ENCODE measurements around the gene OSBP2.
"Not testable (repeated sequence)": the region's sequence is repeated elsewhere in the genome, so short reads cannot be mapped to it uniquely, and the experiment has no call there.

Gene OSBP2

GRCh38 chr22:30702856-30703255 is 8.2 kb downstream of the OSBP2 start:
- H3K36me3 ChIP-seq (ENCODE audit: insufficient read depth, low read length): no peaks in the 10 kb centered on the region
- TF ChIP-seq FOXP2 (optimal IDR thresholded peaks at IDR 0.05; ENCODE audit: control extremely low read depth, extremely low read length, insufficient read depth): no peak
- no peak for TF ChIP-seq EZH2 (IDR thresholded peaks at IDR 0.05)
- no peak for TF ChIP-seq POLR2AphosphoS5 (IDR thresholded peaks at IDR 0.05; ENCODE audit: borderline replicate concordance, low read depth, low read length)
- H3K9me3 ChIP-seq (ENCODE audit: low read depth, low read length): no peaks in the 10 kb centered on the region
- H3K9ac ChIP-seq (ENCODE audit: insufficient read length): no peak overlapping the region
- H3K27ac ChIP-seq: no peak overlapping the region
- no peak overlapping the region for H3K4me3 ChIP-seq
- no peak for DNase-seq (ENCODE audit: low read depth, low spot score)

DNA sequence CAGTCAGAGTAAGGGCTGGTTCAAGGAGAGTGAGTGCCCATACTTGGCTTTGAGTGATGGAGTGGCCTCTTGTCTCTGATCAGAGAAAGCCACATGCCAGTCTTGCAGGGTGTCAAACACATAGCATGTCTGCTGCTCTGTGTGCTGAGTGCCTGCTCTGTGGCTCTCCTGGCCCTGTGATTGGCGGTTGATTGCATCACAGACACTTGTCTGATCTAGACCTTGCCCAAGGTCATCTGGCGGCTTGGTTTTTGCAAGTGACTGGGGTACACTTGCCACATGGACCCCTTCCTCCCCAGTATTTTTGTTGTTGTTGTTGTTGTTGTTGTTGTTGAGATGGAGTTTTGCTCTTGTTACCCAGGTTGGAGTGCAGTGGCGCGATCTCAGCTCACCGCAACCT is 10.3 kb downstream of the OSBP2 start:
- no peaks in the 10 kb centered on the region for H3K9me3 ChIP-seq (ENCODE audit: low read depth, low read length)
- no peak for TF ChIP-seq EZH2 (IDR thresholded peaks at IDR 0.05)
- no peak for TF ChIP-seq POLR2AphosphoS5 (IDR thresholded peaks at IDR 0.05; ENCODE audit: borderline replicate concordance, low read depth, low read length)
- no peak for TF ChIP-seq FOXP2 (optimal IDR thresholded peaks at IDR 0.05; ENCODE audit: control extremely low read depth, extremely low read length, insufficient read depth)
- H3K27ac ChIP-seq: no peak overlapping the region
- H3K9ac ChIP-seq (ENCODE audit: insufficient read length): no peak overlapping the region
- H3K4me3 ChIP-seq: no peak overlapping the region
- H3K36me3 ChIP-seq (ENCODE audit: insufficient read depth, low read length): no peaks in the 10 kb centered on the region
- DNase-seq (ENCODE audit: low read depth, low spot score): no peak

DNA sequence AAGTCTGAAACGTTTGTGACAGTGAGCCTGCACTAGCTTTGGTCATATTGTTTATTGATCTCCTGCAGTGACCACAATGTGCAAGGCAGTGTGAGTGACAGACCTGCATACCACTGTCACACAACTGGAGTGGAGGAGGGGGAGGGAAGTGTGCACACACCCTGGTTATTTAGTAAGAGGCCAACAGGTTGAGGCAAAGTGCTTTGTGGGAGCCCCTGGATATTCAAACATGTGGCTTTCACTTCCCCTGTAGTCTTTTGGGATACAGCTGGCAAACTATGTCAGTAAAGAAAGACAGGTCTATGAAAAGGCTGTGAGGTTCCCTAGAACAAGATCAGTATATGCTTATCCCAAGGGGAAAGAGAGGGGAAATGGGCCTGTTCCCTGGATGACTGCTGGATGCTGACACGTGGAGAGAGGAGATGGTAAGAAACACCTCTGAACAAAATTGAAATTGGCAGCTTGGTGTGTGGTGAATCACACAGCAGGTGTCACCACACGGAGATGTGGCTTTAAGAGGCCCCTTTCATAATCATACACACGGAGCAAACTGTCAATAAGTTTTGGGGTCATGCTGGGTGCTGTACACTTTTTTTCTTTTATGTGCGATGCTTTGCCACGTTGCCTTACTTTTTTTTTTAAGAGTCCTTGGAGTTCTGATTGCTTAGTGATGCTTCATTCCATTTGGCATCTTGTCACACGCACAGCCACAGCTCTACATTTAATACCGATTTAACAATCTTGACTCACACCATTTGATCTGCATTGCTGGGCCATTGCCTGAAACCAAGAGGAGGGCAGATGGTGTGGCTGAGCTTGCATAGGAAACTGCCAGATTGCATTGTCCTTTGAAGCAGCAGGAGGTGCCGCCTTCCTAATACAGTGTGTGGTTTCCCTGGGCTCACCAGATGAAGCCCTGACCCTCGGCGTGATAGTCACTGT is 11.3 kb downstream of the OSBP2 start:
- no peak for DNase-seq (ENCODE audit: low read depth, low spot score)
- TF ChIP-seq FOXP2 (optimal IDR thresholded peaks at IDR 0.05; ENCODE audit: control extremely low read depth, extremely low read length, insufficient read depth) (no peak), EZH2 (IDR thresholded peaks at IDR 0.05) (no peak), POLR2AphosphoS5 (IDR thresholded peaks at IDR 0.05; ENCODE audit: borderline replicate concordance, low read depth, low read length) (no peak)
- Histone ChIP-seq H3K27ac (no peak overlapping the region), H3K9me3 (ENCODE audit: low read depth, low read length) (no peaks in the 10 kb centered on the region), H3K9ac (ENCODE audit: insufficient read length) (no peak overlapping the region), H3K36me3 (ENCODE audit: insufficient read depth, low read length) (no peaks in the 10 kb centered on the region), H3K4me3 (no peak overlapping the region)

DNA sequence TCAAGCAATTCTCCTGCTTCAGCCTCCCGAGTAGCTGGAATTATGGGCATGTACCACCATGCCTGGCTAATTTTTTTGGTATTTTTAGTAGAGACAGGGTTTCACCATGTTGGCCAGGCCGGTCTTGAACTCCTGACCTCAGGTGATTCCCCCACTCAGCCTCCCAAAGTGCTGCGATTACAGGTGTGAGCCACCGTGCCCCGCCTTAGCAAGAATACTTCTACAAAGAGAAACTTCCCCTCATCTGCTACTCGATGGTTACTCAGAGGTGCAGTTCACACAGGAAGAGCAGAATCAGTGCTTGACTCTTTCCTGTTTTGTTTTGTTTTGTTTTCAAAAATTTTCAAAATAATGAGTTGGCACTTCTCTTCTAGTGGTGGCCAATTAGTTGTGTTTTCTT is 15.3 kb downstream of the OSBP2 start:
- DNase-seq (ENCODE audit: low read depth, low spot score); H3K4me3 ChIP-seq; H3K9me3 ChIP-seq (ENCODE audit: low read depth, low read length); H3K9ac ChIP-seq (ENCODE audit: insufficient read length); H3K36me3 ChIP-seq (ENCODE audit: insufficient read depth, low read length); H3K27ac ChIP-seq: not testable (repeated sequence)

GRCh38 chr22:30712094-30712493 is 17.4 kb downstream of the OSBP2 start:
- no peak overlapping the region for H3K27ac ChIP-seq
- no peak overlapping the region for H3K9ac ChIP-seq (ENCODE audit: insufficient read length)
- no peaks in the 10 kb centered on the region for H3K9me3 ChIP-seq (ENCODE audit: low read depth, low read length)
- no peak for DNase-seq (ENCODE audit: low read depth, low spot score)
- TF ChIP-seq EZH2 (IDR thresholded peaks at IDR 0.05) (no peak), POLR2AphosphoS5 (IDR thresholded peaks at IDR 0.05; ENCODE audit: borderline replicate concordance, low read depth, low read length) (no peak), FOXP2 (optimal IDR thresholded peaks at IDR 0.05; ENCODE audit: control extremely low read depth, extremely low read length, insufficient read depth) (no peak)
- H3K4me3 ChIP-seq: no peak overlapping the region
- H3K36me3 ChIP-seq (ENCODE audit: insufficient read depth, low read length): no peaks in the 10 kb centered on the region

GRCh38 chr22:30714062-30714461 is 19.4 kb downstream of the OSBP2 start:
- H3K27ac ChIP-seq: no peak overlapping the region
- H3K9me3 ChIP-seq (ENCODE audit: low read depth, low read length): no peaks in the 10 kb centered on the region
- H3K9ac ChIP-seq (ENCODE audit: insufficient read length): no peak overlapping the region
- DNase-seq (ENCODE audit: low read depth, low spot score): no peak
- no peak for TF ChIP-seq EZH2 (IDR thresholded peaks at IDR 0.05)
- no peaks in the 10 kb centered on the region for H3K36me3 ChIP-seq (ENCODE audit: insufficient read depth, low read length)
- H3K4me3 ChIP-seq: no peak overlapping the region

- no peak for TF ChIP-seq EZH2 (IDR thresholded peaks at IDR 0.05)
- no peak for TF ChIP-seq FOXP2 (optimal IDR thresholded peaks at IDR 0.05; ENCODE audit: control extremely low read depth, extremely low read length, insufficient read depth)
- no peak for TF ChIP-seq POLR2AphosphoS5 (IDR thresholded peaks at IDR 0.05; ENCODE audit: borderline replicate concordance, low read depth, low read length)
- Histone ChIP-seq H3K36me3 (ENCODE audit: insufficient read depth, low read length) (no peaks in the 10 kb centered on the region), H3K4me3 (no peak overlapping the region), H3K9ac (ENCODE audit: insufficient read length) (no peak overlapping the region), H3K9me3 (ENCODE audit: low read depth, low read length) (no peaks in the 10 kb centered on the region), H3K27ac (no peak overlapping the region)
- DNase-seq (ENCODE audit: low read depth, low spot score): no peak
Measured at GRCh38 chr22:30717331-30717921, 22.8 kb downstream of the OSBP2 start.

- no peak overlapping the region for H3K27ac ChIP-seq
- DNase-seq (ENCODE audit: low read depth, low spot score): no peak
- TF ChIP-seq FOXP2 (optimal IDR thresholded peaks at IDR 0.05; ENCODE audit: control extremely low read depth, extremely low read length, insufficient read depth): no peak
- no peak for TF ChIP-seq EZH2 (IDR thresholded peaks at IDR 0.05)
- TF ChIP-seq POLR2AphosphoS5 (IDR thresholded peaks at IDR 0.05; ENCODE audit: borderline replicate concordance, low read depth, low read length): no peak
- no peak overlapping the region for H3K9ac ChIP-seq (ENCODE audit: insufficient read length)
- no peaks in the 10 kb centered on the region for H3K9me3 ChIP-seq (ENCODE audit: low read depth, low read length)
- H3K4me3 ChIP-seq: no peak overlapping the region
- H3K36me3 ChIP-seq (ENCODE audit: insufficient read depth, low read length): no peaks in the 10 kb centered on the region
Measured at GRCh38 chr22:30717952-30718351, 23.3 kb downstream of the OSBP2 start.

DNA sequence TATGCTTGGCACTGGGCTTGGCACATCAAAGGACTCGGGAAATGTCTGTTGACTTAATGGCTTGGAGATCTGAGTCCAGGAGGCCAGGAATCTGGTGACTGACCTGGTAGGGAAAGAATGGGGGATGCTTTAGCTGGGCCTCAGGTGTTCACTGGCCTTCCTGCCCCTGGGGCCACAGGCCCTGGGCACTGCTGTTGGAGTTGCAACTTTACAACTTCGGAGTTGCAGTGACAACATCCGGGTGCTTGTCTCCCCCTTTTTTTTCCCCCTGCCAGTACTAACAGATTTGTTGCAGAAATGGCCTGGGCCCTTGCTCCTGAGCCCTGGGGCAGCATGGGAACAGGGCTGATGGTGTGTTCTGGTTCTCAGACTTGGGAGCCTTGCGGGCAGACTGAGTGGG is 23.8 kb downstream of the OSBP2 start:
- Histone ChIP-seq H3K9ac (ENCODE audit: insufficient read length) (no peak overlapping the region), H3K36me3 (ENCODE audit: insufficient read depth, low read length) (no peaks in the 10 kb centered on the region), H3K27ac (no peak overlapping the region), H3K9me3 (ENCODE audit: low read depth, low read length) (no peaks in the 10 kb centered on the region), H3K4me3 (no peak overlapping the region)
- no peak for DNase-seq (ENCODE audit: low read depth, low spot score)
- no peak for TF ChIP-seq FOXP2 (optimal IDR thresholded peaks at IDR 0.05; ENCODE audit: control extremely low read depth, extremely low read length, insufficient read depth)
- no peak for TF ChIP-seq EZH2 (IDR thresholded peaks at IDR 0.05)
- no peak for TF ChIP-seq POLR2AphosphoS5 (IDR thresholded peaks at IDR 0.05; ENCODE audit: borderline replicate concordance, low read depth, low read length)
